Measurements from ENCODE around the gene SHISA4. TPM values are rescaled to one million over a fixed set of nuclear protein-coding genes. Genes with fewer than 3 reads are reported as not detected.

SHISA4 gene
- polyA plus RNA-seq, 4 donors = 0.45 to 7.9 (median 4.2) TPM

Other genes starting within 250 kb of the SHISA4 start
- gene IPO9, start 59.7 kb upstream of the SHISA4 start, polyA plus RNA-seq = 10 to 100 TPM in 2 of 4 donors, 1 to 10 TPM in 2; 7.0 to 26.0 (median 12.3) TPM
- 10 to 100 TPM in 1 of 4 donors, 1 to 10 TPM in 3; 1.1 to 39.6 (median 4.3) TPM for gene LMOD1, start 57.6 kb downstream of the SHISA4 start, polyA plus RNA-seq
- 10 to 100 TPM; 34.8 to 58.3 (median 45.5) TPM for gene TIMM17A, start 66.6 kb downstream of the SHISA4 start, polyA plus RNA-seq
- gene RNPEP, start 93.8 kb downstream of the SHISA4 start, polyA plus RNA-seq = 100 to 1,000 TPM in 2 of 4 donors, 10 to 100 TPM in 2; 61.8 to 183 (median 90.4) TPM
- gene ELF3, start 121.7 kb downstream of the SHISA4 start, polyA plus RNA-seq = 100 to 1,000 TPM; 261 to 708 (median 441) TPM
- gene GPR37L1, start 234.0 kb downstream of the SHISA4 start, polyA plus RNA-seq = under 1 TPM in 3 of 4 donors, not detected in 1; 0.10 to 0.37 (median 0.22) TPM